Measurements from ENCODE around the gene GPC5.
"Not testable (repeated sequence)": the region's sequence is repeated elsewhere in the genome, so short reads cannot be mapped to it uniquely, and the experiment has no call there.

GPC5 gene

DNA sequence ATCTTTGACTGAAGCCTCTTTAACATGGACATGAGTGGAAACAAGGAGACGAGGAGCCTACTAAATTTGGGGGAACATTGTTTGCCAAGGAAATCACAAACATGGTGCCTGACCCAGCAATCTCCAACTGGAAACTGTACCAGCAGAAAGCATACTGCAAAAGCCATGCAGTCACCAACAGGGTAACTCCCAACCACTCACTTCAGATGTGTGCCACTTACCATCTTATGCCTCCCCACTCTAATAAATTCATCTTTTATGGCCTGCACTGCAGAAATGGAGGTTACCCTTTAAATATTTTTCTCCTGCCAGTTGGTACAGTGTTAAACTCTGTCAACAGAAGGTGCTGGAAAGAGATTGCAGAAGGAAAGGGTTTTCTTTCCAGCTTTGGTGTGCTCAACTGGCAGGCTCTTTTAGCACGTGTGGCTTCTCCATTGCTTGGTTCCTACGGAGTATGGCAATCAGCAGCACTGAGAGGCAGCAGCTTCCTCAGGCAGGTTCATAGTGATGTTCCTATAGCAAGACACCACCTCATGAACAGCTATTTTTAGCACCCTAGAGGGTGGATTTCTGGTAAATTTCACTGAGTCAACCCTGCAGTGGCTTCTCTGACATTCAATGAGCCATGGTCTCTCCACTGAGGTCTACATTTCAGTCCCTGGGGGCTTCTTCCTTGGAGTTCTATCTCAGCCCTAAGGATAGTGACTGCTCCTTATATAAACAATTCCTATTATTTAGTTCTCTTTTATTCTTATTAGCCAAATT lies 29.6 kb upstream of the GPC5 start:
- no peak for DNase-seq (ENCODE audit: extremely low read depth in 1 of 2, low read depth in 1 of 2)

GRCh38 chr13:91369441-91369831 lies 29.0 kb upstream of the GPC5 start:
- no peak for DNase-seq (ENCODE audit: extremely low read depth in 1 of 2, low read depth in 1 of 2)

DNA sequence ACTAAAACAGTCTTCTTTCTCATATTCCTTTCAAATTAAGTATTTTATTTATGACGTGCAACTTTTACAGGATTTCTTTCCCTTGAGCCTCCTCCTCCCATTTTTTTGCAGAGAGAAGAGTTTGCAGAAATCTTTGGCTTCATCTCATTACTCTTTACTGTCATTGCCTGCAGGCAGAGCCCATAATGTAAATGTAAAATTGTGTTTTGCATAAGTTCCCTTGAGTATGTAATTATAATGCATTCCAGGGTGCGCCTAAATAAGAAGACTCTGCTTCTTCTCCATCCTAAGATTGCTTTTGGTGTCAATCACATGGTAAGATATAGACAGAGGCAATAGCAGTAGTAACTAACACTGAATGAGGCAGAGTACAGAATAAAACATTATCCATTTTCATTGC lies 27.9 kb upstream of the GPC5 start:
- DNase-seq (ENCODE audit: extremely low read depth in 1 of 2, low read depth in 1 of 2) = no peak

DNA sequence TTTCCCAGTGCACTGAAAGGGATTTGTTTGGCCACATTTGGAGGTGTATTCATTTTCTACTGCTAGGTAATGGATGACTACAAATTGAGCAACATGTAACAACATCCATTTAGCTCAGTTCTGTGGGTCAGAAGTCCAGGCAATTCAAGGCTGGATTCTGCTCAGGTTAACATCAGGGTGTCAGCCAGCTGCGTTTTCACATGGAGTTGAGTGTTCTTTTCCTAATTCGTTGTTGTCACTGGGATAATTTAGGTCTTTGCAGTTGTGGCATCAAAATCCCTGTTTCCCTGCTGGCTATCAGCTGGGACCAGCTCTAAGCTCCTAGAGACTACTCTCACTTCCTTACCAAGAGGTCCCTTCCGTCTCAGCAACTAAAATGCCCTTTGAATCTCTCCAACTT lies 25.5 kb upstream of the GPC5 start:
- no peak for DNase-seq (ENCODE audit: extremely low read depth in 1 of 2, low read depth in 1 of 2)

DNA sequence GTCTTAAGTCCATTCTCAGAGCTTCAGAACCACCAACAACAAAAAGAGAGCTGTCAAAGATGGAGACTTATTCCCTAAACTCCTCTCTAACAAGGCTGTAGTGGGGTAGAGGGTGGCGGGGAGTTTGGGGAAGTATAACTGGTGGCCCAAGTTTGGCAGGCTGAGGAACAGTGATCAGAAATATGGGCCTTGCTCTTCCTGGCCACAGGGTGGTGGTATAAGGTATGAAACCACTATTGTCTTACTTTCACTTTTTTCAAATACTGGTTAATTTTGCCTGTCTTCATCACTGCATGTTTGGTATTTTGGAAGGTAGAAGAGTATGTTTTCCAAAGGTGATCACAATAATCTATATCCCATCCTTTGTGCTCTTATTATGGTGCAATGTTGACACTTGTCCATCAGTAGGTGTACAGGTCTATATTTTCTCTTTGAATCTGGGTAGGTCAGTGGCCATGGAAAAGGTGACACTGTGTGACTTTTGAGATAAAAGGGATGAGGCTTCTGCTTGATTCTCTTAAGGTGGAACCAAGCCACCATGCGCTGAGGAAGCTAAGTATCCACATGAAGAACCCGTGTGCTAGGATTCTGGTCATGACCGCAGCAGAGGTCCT lies 23.2 kb upstream of the GPC5 start:
- DNase-seq (ENCODE audit: extremely low read depth in 1 of 2, low read depth in 1 of 2) = no peak

DNA sequence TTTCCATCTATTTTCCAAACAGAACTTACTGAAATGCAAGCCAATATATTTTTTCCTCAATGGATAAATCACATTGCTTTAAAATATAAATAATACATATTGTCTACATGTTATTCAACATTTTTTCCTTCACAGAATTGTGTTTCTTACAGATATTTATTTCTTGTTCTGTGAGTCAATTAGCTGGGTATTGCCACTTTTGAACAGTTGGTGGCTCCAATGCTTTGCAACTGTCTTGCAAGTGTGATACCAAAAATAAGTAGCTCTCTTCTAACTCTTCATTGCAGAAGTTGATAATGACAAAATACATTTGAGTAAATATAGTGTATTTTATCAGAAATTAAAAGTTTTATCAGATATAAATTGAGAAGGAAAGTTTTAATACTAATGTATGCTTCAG lies 17.1 kb upstream of the GPC5 start:
- DNase-seq (ENCODE audit: extremely low read depth in 1 of 2, low read depth in 1 of 2) = no peak

- no peak for DNase-seq (ENCODE audit: extremely low read depth in 1 of 2, low read depth in 1 of 2)
Measured at GRCh38 chr13:91383836-91384235, 14.6 kb upstream of the GPC5 start.

DNA sequence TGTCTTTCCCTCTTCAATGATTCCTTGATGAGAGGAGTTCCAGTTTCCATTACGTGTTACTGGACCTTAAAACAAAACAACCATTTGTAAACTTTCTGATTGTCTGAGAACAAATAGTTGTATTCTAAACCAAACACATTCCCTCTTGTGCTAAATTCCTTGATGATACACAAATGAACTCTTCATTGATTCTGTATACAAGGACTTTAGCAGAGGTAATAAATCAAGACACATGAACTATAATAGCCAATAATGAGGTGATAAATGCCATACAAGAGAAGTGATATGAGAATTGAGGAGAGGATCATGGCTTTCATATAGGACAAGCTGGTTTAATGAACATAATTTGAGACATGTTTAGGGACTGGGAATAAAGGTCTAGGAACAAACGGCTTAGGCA lies 13.5 kb upstream of the GPC5 start:
- DNase-seq (ENCODE audit: extremely low read depth in 1 of 2, low read depth in 1 of 2) = no peak

DNA sequence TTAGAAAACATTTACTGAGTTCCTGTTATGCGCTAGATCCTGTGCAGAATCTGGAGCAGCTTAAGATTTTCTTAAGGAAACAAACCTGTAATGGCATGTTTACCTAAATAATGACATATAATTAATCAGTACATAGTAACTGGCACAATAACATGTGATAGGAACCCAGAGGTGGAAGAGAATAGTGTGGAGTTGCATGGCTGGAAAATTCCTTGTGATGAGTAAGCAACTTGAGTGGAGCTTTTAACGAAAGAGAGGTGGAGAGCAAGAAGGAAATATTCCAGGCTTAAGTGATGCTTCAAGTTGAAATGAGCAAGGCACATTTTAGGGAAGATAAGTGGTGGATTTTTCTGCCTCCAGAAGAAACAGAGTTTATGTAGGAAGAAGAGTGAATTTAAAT lies 9.2 kb upstream of the GPC5 start:
- no peak for DNase-seq (ENCODE audit: extremely low read depth in 1 of 2, low read depth in 1 of 2)

GRCh38 chr13:91397595-91397994 lies 826 bp upstream of the GPC5 start:
- DNase-seq (ENCODE audit: extremely low read depth in 1 of 2, low read depth in 1 of 2) = no peak

DNA sequence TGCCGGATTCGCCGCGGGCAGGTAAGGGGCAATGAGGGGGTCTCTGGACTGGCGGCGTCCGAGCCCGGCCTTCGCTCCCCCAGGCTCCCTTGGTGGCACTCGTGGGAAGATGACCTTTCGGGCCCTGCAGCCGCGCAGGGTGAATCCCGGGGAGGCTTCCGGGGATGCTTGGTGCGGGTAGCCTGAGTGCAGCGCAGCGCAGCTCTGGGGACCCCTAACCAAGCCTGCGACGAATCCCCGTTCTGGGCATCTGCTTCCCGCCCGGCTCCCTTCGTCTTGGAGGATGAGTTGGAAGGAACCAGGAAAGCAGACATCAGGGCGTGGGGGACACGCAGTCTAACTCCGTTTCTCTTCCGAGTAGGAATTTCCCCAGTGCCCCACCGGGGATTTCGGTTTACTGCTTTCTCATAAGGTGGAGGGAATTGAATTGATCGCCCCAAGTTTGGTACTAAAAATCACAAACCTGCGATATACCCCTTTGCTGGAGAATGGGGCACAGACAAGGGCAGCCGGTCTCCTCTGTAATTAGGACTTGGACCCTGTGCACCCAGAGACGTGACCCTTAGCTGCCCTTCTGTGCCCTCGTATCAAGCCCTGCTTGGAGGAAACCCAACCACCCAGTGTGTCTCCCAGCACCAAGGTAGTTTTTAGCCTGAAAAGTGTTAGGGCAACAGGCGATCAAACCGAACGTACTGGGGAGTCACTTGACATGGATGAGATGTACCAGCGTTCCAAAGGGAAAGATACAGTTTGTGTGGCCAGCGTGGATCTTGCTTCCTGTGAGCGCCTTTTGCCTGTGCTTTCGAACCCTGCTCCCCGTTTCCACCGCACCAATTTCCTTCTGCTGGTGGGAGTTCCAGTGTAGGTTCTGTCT lies 1.0 kb downstream of the GPC5 start:
- no peak for DNase-seq (ENCODE audit: extremely low read depth in 1 of 2, low read depth in 1 of 2)

- DNase-seq (ENCODE audit: extremely low read depth in 1 of 2, low read depth in 1 of 2) = no peak
Measured at GRCh38 chr13:91400063-91400399, 1.6 kb downstream of the GPC5 start.

GRCh38 chr13:91400671-91401070 lies 2.2 kb downstream of the GPC5 start:
- no peak for DNase-seq (ENCODE audit: extremely low read depth in 1 of 2, low read depth in 1 of 2)

GRCh38 chr13:91401920-91402319 lies 3.5 kb downstream of the GPC5 start:
- no peak for DNase-seq (ENCODE audit: extremely low read depth in 1 of 2, low read depth in 1 of 2)

GRCh38 chr13:91405240-91405639 lies 6.8 kb downstream of the GPC5 start:
- no peak for DNase-seq (ENCODE audit: extremely low read depth in 1 of 2, low read depth in 1 of 2)

- no peak for DNase-seq (ENCODE audit: extremely low read depth in 1 of 2, low read depth in 1 of 2)
Measured at GRCh38 chr13:91406619-91407018, 8.2 kb downstream of the GPC5 start.

DNA sequence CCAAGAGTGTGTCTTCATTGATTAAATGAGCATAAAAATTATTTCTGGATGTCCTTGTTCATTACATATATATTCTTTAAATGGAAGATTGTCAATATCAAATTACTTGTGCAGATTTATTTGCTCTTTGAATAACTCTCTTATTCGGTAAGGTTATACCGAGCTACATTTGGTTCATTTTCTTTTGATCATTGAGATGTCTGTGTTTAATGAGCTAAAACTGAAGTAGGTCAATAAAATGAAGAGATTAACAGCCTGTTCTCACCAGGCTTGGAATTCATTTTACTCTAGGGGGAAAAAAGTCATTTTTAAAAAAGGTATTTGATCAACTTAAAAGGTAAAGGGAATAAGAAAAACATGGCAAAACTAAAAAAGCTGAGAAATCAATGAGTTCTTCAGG lies 10.6 kb downstream of the GPC5 start:
- no peak for DNase-seq (ENCODE audit: extremely low read depth in 1 of 2, low read depth in 1 of 2)

DNA sequence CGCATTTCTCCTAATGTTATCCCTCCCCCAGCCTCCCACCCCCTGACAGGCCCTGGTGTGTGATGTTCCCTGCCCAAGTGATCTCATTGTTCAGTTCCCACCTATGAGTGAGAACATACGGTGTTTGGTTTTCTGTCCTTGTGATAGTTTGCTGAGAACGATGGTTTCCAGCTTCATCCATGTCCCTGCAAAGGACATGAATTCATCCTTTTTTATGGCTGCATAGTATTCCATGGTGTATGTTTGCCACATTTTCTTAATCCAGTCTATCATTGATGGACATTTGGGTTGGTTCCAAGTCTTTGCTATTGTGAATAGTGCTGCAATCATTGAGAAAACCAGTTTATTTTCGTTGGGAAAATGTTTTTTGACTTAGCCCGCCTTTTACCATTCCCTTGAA lies 18.2 kb downstream of the GPC5 start:
- DNase-seq (ENCODE audit: extremely low read depth in 1 of 2, low read depth in 1 of 2) = not testable (repeated sequence)

DNA sequence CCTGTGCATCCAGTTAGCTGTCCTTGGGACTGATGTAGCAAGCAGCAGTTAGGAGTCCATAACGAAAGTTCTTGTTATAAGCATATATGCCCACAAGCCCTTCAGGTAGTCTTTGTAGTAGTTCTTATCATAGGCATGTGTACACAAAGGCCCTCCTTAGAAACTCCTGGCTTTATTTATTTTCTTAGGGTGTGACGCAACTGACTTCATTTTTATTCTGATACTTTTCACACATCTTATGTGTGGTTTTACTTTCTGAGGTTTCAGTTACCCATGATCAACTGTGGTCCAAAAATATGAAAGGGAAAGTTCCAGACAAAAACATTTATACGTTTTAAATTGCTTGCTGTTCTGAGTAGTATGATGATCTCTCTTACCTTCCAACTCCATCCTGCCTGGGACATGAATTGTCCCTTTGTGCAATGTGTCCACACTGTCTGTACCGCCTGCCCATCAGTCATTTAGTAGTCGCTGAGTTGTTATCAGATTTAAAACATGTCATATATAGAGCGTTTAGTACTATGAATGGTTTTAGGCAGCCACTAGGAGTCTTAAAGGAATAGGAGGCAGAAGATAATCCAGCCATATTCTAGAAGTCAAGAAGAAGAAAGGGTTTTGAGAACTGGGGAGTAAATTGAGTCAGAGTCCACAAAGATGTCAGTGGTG lies 19.4 kb downstream of the GPC5 start:
- DNase-seq (ENCODE audit: extremely low read depth in 1 of 2, low read depth in 1 of 2) = no peak

GRCh38 chr13:91426913-91427312 lies 28.5 kb downstream of the GPC5 start:
- no peak for DNase-seq (ENCODE audit: extremely low read depth in 1 of 2, low read depth in 1 of 2)

- not testable (repeated sequence) for DNase-seq (ENCODE audit: extremely low read depth in 1 of 2, low read depth in 1 of 2)
Measured at GRCh38 chr13:91438674-91439073, 40.3 kb downstream of the GPC5 start.

Data from activated CD8-positive, alpha-beta memory T cell treated with anti-CD3 and anti-CD28 coated beads for 1 hour (primary cell).